Chondrocyte (in vitro differentiated cells): ENCODE data around the gene PTPRG. TPM values are rescaled to one million over a fixed set of nuclear protein-coding genes. Genes with fewer than 3 reads are reported as not detected.

Source experiments
- DNase-seq: peaks from one replicate; pipeline ENCODE4 v3.0.0; 2021; ENCODE audit warnings: mixed read lengths, low spot score
- H3K27ac Mint-ChIP-seq: one replicate; pipeline ENCODE4 v1.8.0; 2021; ENCODE audit warnings: mild to moderate bottlenecking, moderate library complexity, mixed read lengths; ENCODE audit not compliant: unreplicated experiment
- H3K27me3 Mint-ChIP-seq: 2 replicates; pipeline ENCODE4 v1.8.0; 2021; ENCODE audit warnings: low read depth, mixed read lengths
- H3K36me3 Mint-ChIP-seq: 2 replicates; pipeline ENCODE4 v1.8.0; 2021; ENCODE audit warnings: low read depth, mixed read lengths
- H3K4me1 Mint-ChIP-seq: 2 replicates; pipeline ENCODE4 v1.8.0; 2021; ENCODE audit warnings: low read depth, mild to moderate bottlenecking, mixed read lengths
- H3K4me3 Mint-ChIP-seq: one replicate; pipeline ENCODE4 v1.8.0; 2021; ENCODE audit warnings: mild to moderate bottlenecking, moderate library complexity, mixed read lengths; ENCODE audit not compliant: unreplicated experiment
- H3K9me3 Mint-ChIP-seq: 2 replicates; pipeline ENCODE4 v1.8.0; 2021; ENCODE audit warnings: low read depth, mixed read lengths
- total RNA-seq: library from RNA; stranded (reverse); gene quantifications from 3 replicates; pipeline ENCODE4 v1.2.1, GENCODE V29; 2021
- TF ChIP-seq, protein P1 (sequence below): fragments of 200-600 bp; sonication (generic); IDR thresholded peaks from 2 replicates; pipeline ENCODE4 v1.5.0; 2021; ENCODE audit warnings: antibody characterized with exemption, mild to moderate bottlenecking, moderate library complexity

PTPRG gene
- total RNA-seq, 1 donor from 2014 or later: 45.5 TPM

DNA sequence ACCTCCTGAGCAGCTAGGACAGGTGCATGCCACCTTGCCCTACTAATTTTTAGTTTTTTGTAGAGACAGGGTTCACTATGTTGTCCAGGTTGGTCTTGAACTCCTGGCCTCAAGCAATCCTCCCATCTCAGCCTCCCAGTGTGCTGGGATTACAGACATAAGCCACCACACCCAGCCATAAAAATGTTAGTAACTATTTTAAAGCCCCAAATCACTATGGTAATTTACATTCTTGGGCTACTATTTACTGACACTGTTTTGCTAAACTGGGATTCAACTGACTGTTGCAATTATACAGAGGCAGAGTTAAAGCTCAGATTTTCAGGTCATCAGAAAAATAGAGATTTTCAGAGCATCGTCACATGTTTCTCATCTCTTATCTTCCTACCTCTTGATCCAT lies 553.4 kb downstream of the PTPRG start:
- no peaks in the 10 kb centered on the region for H3K27me3 Mint-ChIP-seq
- H3K4me3 Mint-ChIP-seq: no peak overlapping the region
- peaks cover 7% of the 10 kb centered on the region for H3K4me1 Mint-ChIP-seq
- H3K27ac Mint-ChIP-seq: no peak overlapping the region
- H3K9me3 Mint-ChIP-seq: peaks cover under 1% of the 10 kb centered on the region
- no peak for DNase-seq
- TF ChIP-seq, protein P1, sequence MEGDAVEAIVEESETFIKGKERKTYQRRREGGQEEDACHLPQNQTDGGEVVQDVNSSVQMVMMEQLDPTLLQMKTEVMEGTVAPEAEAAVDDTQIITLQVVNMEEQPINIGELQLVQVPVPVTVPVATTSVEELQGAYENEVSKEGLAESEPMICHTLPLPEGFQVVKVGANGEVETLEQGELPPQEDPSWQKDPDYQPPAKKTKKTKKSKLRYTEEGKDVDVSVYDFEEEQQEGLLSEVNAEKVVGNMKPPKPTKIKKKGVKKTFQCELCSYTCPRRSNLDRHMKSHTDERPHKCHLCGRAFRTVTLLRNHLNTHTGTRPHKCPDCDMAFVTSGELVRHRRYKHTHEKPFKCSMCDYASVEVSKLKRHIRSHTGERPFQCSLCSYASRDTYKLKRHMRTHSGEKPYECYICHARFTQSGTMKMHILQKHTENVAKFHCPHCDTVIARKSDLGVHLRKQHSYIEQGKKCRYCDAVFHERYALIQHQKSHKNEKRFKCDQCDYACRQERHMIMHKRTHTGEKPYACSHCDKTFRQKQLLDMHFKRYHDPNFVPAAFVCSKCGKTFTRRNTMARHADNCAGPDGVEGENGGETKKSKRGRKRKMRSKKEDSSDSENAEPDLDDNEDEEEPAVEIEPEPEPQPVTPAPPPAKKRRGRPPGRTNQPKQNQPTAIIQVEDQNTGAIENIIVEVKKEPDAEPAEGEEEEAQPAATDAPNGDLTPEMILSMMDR: no peak
- peaks cover 3% of the 10 kb centered on the region for H3K36me3 Mint-ChIP-seq

DNA sequence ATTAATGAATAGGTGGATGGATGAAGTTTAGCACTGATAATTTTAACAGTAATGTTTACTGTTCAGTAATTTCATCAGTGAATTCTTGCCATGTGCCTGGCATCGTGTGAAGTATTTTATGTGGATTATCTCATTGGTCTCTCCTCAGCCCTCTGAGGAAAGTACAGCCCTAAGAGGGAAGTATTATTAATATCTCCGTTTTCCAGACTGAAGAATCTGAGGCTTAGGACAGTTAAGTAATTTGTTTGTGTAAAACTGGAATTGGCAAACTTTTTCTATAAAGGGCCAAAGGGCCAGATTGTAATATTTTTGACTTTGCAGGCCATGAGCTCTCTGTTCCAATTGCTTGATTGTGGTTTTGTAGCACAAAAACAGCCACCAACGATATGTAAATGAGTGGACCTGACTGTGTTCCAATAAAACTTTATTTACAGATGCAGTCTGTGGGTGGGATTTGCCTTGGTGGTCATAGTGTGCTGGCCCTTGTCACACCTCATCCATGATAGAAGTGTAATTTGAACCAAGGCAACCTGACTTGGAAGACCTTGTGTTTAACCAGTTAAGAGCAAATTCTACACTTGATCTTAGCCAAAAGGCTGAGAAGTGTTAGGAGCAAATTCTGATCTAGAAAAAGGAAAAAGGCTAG lies 556.7 kb downstream of the PTPRG start:
- Mint-ChIP-seq H3K36me3 (peaks cover 2% of the 10 kb centered on the region), H3K9me3 (peaks cover 2% of the 10 kb centered on the region), H3K4me1 (no peaks in the 10 kb centered on the region), H3K4me3 (no peak overlapping the region), H3K27ac (no peak overlapping the region), H3K27me3 (no peaks in the 10 kb centered on the region)
- DNase-seq: no peak
- TF ChIP-seq, protein P1: no peak

DNA sequence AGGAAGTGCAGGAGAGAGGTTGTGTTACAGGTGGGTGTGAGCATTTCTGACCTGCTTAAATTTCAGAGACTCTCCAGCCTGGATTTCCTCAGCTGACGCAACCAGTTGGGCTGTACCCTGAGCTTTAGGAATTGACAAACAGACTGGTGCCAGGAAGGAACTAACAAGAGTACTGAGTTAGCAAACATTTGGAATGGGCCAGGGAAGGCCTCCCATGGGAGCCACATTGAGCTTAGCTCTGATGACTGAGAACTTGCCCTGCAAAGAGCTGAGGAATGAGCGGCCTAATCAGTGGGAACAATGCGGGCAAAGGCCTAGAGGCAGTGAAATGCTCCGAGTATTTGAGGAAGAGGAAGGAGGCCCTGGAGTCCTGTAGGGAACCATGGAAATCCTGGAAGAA lies 557.8 kb downstream of the PTPRG start:
- TF ChIP-seq, protein P1: no peak
- H3K27me3 Mint-ChIP-seq: no peaks in the 10 kb centered on the region
- peaks cover 5% of the 10 kb centered on the region for H3K36me3 Mint-ChIP-seq
- H3K4me1 Mint-ChIP-seq: no peaks in the 10 kb centered on the region
- peaks cover 5% of the 10 kb centered on the region for H3K9me3 Mint-ChIP-seq
- no peak for DNase-seq
- no peak overlapping the region for H3K27ac Mint-ChIP-seq
- H3K4me3 Mint-ChIP-seq: no peak overlapping the region

DNA sequence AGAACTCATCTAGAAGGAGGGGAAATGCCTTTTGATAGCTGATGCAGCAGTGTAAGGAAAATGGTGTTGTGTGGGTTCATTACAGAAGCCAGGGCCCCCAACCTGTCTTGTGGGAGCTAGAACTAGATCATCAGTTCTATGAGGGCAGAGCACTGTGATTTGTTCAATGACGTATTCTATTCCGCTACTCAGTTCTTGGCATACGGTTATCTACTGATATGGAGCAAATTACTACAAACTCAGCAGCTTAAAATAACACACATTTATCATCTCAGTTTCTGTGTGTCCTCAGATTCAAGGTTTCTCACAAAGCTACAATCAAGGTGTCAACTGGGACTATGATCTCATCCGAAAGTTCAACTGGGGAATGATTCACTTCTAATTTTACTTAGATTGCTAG lies 561.4 kb downstream of the PTPRG start:
- Mint-ChIP-seq H3K4me1 (no peaks in the 10 kb centered on the region), H3K4me3 (no peak overlapping the region), H3K36me3 (peaks cover 5% of the 10 kb centered on the region), H3K9me3 (peaks cover 5% of the 10 kb centered on the region), H3K27ac (no peak overlapping the region), H3K27me3 (no peaks in the 10 kb centered on the region)
- TF ChIP-seq, protein P1: no peak
- no peak for DNase-seq

DNA sequence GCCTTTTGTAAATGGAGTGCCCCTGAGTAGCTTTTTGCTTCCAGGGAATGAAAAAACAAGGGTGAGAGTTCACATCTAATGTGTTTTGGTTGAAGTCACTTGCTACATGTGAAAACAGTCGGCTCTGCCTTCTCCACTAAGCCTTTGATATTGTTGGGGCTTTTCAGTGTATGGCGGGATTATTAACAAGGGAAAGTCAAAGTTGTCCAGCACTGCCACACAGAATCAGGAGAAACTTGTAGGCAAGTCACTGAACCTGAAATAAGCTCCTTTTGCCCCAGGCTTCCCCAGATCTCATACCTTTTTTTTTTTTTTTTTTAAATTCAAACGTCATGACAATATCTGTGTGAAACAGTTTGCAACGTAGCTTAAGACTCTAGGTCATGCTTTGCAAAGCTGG lies 564.0 kb downstream of the PTPRG start:
- Mint-ChIP-seq H3K27me3 (no peaks in the 10 kb centered on the region), H3K9me3 (peaks cover 5% of the 10 kb centered on the region), H3K4me1 (no peaks in the 10 kb centered on the region), H3K27ac (no peak overlapping the region), H3K4me3 (no peak overlapping the region), H3K36me3 (peaks cover 2% of the 10 kb centered on the region)
- no peak for DNase-seq
- TF ChIP-seq, protein P1: no peak
